GM18867 (cell line): ENCODE data around the gene SMAD3.

ENCODE experiments used
- ATAC-seq: cut with Tn5 transposase; IDR thresholded peaks from one replicate; pipeline ENCODE4 v1.9.1; 2021; ENCODE audit warnings: mild to moderate bottlenecking, moderate library complexity; ENCODE audit not compliant: unreplicated experiment

The SMAD3 gene

GRCh38 chr15:67095912-67096311 lies 30.5 kb downstream of the SMAD3 start:
- no peak for ATAC-seq

- no peak for ATAC-seq
Observed at GRCh38 chr15:67096546-67097294, 31.3 kb downstream of the SMAD3 start.

GRCh38 chr15:67097424-67097823 lies 32.0 kb downstream of the SMAD3 start:
- ATAC-seq: no peak

- no peak for ATAC-seq
Observed at GRCh38 chr15:67097930-67098740, 32.7 kb downstream of the SMAD3 start.

- ATAC-seq: no peak
Observed at GRCh38 chr15:67098768-67099282, 33.4 kb downstream of the SMAD3 start.

- ATAC-seq: no peak
Observed at GRCh38 chr15:67100124-67100791, 34.9 kb downstream of the SMAD3 start.

GRCh38 chr15:67100801-67101581 lies 35.6 kb downstream of the SMAD3 start:
- ATAC-seq: peak; percentile 67

- peak; percentile 49 for ATAC-seq
Observed at GRCh38 chr15:67101911-67102598, 36.7 kb downstream of the SMAD3 start.

GRCh38 chr15:67102599-67102929 lies 37.2 kb downstream of the SMAD3 start:
- no peak for ATAC-seq

- no peak for ATAC-seq
Observed at GRCh38 chr15:67103021-67103420, 37.6 kb downstream of the SMAD3 start.

GRCh38 chr15:67103432-67103831 lies 38.0 kb downstream of the SMAD3 start:
- no peak for ATAC-seq

- no peak for ATAC-seq
Observed at GRCh38 chr15:67103869-67104268, 38.5 kb downstream of the SMAD3 start.

- no peak for ATAC-seq
Observed at GRCh38 chr15:67104510-67104909, 39.1 kb downstream of the SMAD3 start.

- no peak for ATAC-seq
Observed at GRCh38 chr15:67105065-67105951, 39.9 kb downstream of the SMAD3 start.

GRCh38 chr15:67105991-67106763 lies 40.8 kb downstream of the SMAD3 start:
- no peak for ATAC-seq

GRCh38 chr15:67106764-67107013 lies 41.3 kb downstream of the SMAD3 start:
- ATAC-seq: no peak

GRCh38 chr15:67107014-67107812 lies 41.8 kb downstream of the SMAD3 start:
- ATAC-seq: no peak
